Nucleus accumbens (tissue), 56 donors: ENCODE measurements around the gene KIF3A.

ENCODE experiments used
- DNase-seq, 56 donors: peaks; one replicate each; lab custom pipeline; 2025; lab: John Stamatoyannopoulos, UW

KIF3A gene

DNA sequence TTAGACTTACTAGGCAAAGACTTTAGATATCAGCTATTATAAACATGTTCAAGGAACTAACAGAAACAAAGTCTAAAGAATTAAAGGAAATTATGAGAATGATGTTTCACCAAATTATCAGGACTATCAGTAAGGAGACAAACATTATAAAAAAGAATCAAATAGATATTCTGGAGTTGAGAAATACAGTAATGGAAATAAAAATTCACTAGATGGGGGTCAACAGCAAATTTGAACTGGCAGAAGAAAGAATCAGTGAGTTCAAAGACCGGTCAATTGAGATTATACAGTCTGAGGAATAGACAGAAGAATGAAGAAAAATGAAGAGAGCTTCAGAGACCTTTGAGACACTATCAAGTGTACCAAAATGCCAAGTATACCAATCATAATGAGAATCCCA, 89.0 kb downstream of the KIF3A start:
- no peak for DNase-seq

DNA sequence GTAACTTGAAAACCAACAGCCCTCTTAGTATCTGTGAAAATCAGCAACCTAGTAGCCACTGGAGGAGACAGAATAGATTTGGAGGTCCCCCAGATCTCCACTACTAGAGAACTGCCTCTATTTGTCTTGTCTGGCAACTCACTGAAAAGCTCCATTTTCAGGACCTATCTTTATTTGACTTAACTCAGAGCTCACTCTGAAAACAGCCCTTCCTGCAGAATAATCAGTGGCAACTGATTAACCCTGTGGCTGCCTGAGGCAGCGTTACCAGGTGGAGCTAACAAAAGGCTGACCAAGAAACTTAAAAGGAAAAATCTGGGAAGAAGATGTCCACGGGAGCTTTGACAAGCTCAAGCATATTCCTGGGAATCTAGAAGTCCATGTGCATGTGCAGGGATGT, 89.9 kb downstream of the KIF3A start:
- no peak for DNase-seq

DNA sequence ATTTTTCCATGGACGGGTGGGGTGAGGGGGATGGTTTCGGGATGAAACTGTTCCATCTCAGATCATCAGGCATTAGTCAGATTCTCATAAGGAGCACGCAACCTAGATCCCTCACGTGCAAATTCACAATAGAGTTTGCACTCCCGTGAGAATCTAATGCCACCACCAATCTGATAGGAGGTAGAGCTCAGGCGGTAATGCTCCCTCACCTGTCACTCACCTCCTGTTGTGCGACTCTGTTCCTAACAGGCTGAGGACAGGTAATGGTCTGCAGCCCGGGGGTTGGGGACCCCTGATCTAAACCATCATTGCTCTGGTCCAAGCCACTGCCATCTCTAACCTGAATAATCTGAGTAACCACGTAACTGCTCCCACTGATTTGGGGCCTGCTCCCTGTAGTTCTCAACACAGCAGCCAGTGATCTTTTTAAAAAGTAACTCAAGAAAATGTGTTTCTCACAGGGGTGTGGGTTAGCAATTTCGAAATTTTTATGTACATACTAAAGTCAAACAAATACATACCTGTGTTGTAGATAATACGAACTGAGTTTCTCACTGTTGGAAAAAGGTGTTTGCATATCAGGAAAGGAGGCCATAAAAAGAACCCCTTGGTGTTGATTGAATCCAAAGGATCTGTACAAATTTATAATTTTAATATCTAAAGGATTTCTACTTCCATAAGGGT, 90.6 kb downstream of the KIF3A start:
- no peak for DNase-seq

DNA sequence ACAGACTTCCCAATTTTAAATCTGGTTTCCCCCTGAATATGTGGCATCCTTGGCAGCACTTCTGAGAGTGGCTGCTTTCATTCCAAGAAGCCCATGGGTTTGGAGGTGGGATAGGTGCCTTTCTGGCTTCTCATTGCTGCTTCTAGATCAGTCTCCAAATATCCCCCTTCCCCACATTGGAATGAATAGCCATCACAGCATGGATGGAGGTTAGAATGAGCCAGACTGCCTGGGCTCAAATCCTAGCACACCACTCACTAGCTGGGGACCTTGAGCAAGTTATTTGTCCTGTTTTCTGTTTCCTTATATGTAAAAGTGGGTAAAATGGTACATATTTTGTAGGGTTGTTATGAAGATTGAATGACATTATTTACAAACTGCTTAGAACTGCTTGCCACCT, 93.2 kb downstream of the KIF3A start:
- no peak for DNase-seq
